Nephron progenitor cell (in vitro differentiated cells): ENCODE measurements around the gene MRPS35.

Source experiments
- DNase-seq: peaks from one replicate; pipeline ENCODE4 v3.0.0; 2021
- H3K27ac Mint-ChIP-seq: 2 replicates; pipeline ENCODE4 v1.8.0; 2021; ENCODE audit warnings: mild to moderate bottlenecking, moderate library complexity, mixed read lengths
- H3K27me3 Mint-ChIP-seq: 2 replicates; pipeline ENCODE4 v1.8.0; 2021; ENCODE audit warnings: mild to moderate bottlenecking, low read depth, mixed read lengths; ENCODE audit not compliant: poor library complexity
- H3K36me3 Mint-ChIP-seq: 2 replicates; pipeline ENCODE4 v1.8.0; 2021; ENCODE audit warnings: low read depth, mixed read lengths
- H3K4me1 Mint-ChIP-seq: 2 replicates; pipeline ENCODE4 v1.8.0; 2021; ENCODE audit warnings: mixed read lengths
- H3K4me3 Mint-ChIP-seq: 2 replicates; pipeline ENCODE4 v1.8.0; 2021; ENCODE audit warnings: mild to moderate bottlenecking, moderate library complexity, mixed read lengths
- H3K9me3 Mint-ChIP-seq: 2 replicates; pipeline ENCODE4 v1.8.0; 2021; ENCODE audit warnings: mild to moderate bottlenecking, moderate library complexity, mixed read lengths
- TF ChIP-seq, protein P1 (sequence below): fragments of 200-600 bp; sonication (generic); IDR thresholded peaks from 2 replicates; pipeline ENCODE4 v1.5.0; 2021; ENCODE audit warnings: antibody characterized with exemption

MRPS35 gene

DNA sequence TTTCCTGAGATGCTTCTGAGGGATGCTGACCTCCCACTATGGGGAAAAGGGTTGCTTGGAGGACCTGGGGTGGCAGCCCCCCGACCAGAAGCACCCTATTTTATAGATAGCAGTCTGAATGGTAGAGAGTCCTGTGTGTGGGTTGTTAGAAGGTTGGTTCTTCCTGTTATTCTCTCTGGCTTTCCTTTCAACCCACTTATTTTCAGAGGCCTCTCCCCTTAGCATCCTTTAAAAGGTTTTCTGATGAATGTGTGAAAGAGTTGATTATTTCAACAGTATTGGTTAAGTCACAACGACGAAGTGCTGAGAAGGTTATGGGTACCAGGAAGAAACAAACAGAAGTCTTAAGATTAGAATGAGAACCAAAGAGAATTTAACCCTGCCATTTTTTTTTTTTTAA lies 90.2 kb downstream of the MRPS35 start:
- Mint-ChIP-seq H3K27me3 (no peaks in the 10 kb centered on the region), H3K4me3 (no peak overlapping the region), H3K9me3 (no peaks in the 10 kb centered on the region), H3K27ac (no peak overlapping the region), H3K36me3 (peaks cover 29% of the 10 kb centered on the region), H3K4me1 (peaks cover 6% of the 10 kb centered on the region)
- no peak for DNase-seq
- TF ChIP-seq, protein P1, sequence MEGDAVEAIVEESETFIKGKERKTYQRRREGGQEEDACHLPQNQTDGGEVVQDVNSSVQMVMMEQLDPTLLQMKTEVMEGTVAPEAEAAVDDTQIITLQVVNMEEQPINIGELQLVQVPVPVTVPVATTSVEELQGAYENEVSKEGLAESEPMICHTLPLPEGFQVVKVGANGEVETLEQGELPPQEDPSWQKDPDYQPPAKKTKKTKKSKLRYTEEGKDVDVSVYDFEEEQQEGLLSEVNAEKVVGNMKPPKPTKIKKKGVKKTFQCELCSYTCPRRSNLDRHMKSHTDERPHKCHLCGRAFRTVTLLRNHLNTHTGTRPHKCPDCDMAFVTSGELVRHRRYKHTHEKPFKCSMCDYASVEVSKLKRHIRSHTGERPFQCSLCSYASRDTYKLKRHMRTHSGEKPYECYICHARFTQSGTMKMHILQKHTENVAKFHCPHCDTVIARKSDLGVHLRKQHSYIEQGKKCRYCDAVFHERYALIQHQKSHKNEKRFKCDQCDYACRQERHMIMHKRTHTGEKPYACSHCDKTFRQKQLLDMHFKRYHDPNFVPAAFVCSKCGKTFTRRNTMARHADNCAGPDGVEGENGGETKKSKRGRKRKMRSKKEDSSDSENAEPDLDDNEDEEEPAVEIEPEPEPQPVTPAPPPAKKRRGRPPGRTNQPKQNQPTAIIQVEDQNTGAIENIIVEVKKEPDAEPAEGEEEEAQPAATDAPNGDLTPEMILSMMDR = no peak

GRCh38 chr12:27801630-27802029 lies 91.0 kb downstream of the MRPS35 start:
- no peak overlapping the region for H3K27ac Mint-ChIP-seq
- H3K27me3 Mint-ChIP-seq = no peaks in the 10 kb centered on the region
- DNase-seq = no peak
- no peaks in the 10 kb centered on the region for H3K9me3 Mint-ChIP-seq
- peaks cover 24% of the 10 kb centered on the region for H3K36me3 Mint-ChIP-seq
- H3K4me1 Mint-ChIP-seq = no peaks in the 10 kb centered on the region
- TF ChIP-seq, protein P1 = no peak
- H3K4me3 Mint-ChIP-seq = no peak overlapping the region

- H3K27ac Mint-ChIP-seq = no peak overlapping the region
- DNase-seq = no peak
Observed at GRCh38 chr12:27802511-27802910, 91.9 kb downstream of the MRPS35 start.

GRCh38 chr12:27802936-27803335 lies 92.3 kb downstream of the MRPS35 start:
- Mint-ChIP-seq H3K4me1 (peaks cover 8% of the 10 kb centered on the region), H3K27ac (no peak overlapping the region), H3K27me3 (no peaks in the 10 kb centered on the region), H3K4me3 (no peak overlapping the region), H3K36me3 (peaks cover 11% of the 10 kb centered on the region), H3K9me3 (no peaks in the 10 kb centered on the region)
- DNase-seq = no peak
- TF ChIP-seq, protein P1 = no peak

More at GRCh38 chr12:27802511-27802910, 91.9 kb downstream of the MRPS35 start:
- Mint-ChIP-seq H3K9me3 (no peaks in the 10 kb centered on the region), H3K4me3 (no peak overlapping the region), H3K4me1 (peaks cover 8% of the 10 kb centered on the region), H3K27me3 (no peaks in the 10 kb centered on the region), H3K36me3 (peaks cover 15% of the 10 kb centered on the region)
- TF ChIP-seq, protein P1 = no peak

- Mint-ChIP-seq H3K4me3 (no peak overlapping the region), H3K27ac (no peak overlapping the region), H3K9me3 (no peaks in the 10 kb centered on the region), H3K36me3 (no peaks in the 10 kb centered on the region), H3K4me1 (peaks cover 8% of the 10 kb centered on the region), H3K27me3 (peaks cover 3% of the 10 kb centered on the region)
- no peak for DNase-seq
- TF ChIP-seq, protein P1 = no peak
Observed at GRCh38 chr12:27805238-27805637, 94.6 kb downstream of the MRPS35 start.
